NCI-H82 treated with DMSO at 0.1 percent for 48 hours (cell line): ENCODE results near the gene YTHDF1.
"Not testable (repeated sequence)": the region's sequence is repeated elsewhere in the genome, so short reads cannot be mapped to it uniquely, and the experiment has no call there.

Source experiments
- DNase-seq: peaks from one replicate; lab custom pipeline; 2025; ENCODE audit not compliant: unreplicated experiment; lab: John Stamatoyannopoulos, UW

The YTHDF1 gene

GRCh38 chr20:63158845-63159244 lies 57.1 kb downstream of the YTHDF1 start:
- no peak for DNase-seq

GRCh38 chr20:63158352-63158751 lies 57.6 kb downstream of the YTHDF1 start:
- no peak for DNase-seq

GRCh38 chr20:63157431-63157830 lies 58.5 kb downstream of the YTHDF1 start:
- not testable (repeated sequence) for DNase-seq

GRCh38 chr20:63156221-63156671 lies 59.7 kb downstream of the YTHDF1 start:
- DNase-seq: no peak

- DNase-seq: no peak
Measured at GRCh38 chr20:63155266-63156165, 60.4 kb downstream of the YTHDF1 start.

GRCh38 chr20:63154395-63154794 lies 61.5 kb downstream of the YTHDF1 start:
- no peak for DNase-seq

GRCh38 chr20:63153254-63154221 lies 62.4 kb downstream of the YTHDF1 start:
- no peak for DNase-seq

GRCh38 chr20:63152322-63153253 lies 63.3 kb downstream of the YTHDF1 start:
- no peak for DNase-seq

- no peak for DNase-seq
Measured at GRCh38 chr20:63151554-63152321, 64.2 kb downstream of the YTHDF1 start.

GRCh38 chr20:63150911-63151531 lies 64.9 kb downstream of the YTHDF1 start:
- no peak for DNase-seq

GRCh38 chr20:63150391-63150898 lies 65.5 kb downstream of the YTHDF1 start:
- no peak for DNase-seq

GRCh38 chr20:63149531-63150192 lies 66.3 kb downstream of the YTHDF1 start:
- no peak for DNase-seq

- no peak for DNase-seq
Measured at GRCh38 chr20:63148696-63149095, 67.2 kb downstream of the YTHDF1 start.

GRCh38 chr20:63147532-63147931 lies 68.4 kb downstream of the YTHDF1 start:
- DNase-seq: no peak
